Stimulated activated CD4-positive, alpha-beta T cell treated with anti-CD3 and anti-CD28 coated beads, Interleukin-2, amount 100 ng/mL, for 4 hours (primary cell): Measurements from ENCODE around the gene TEAD4.
"Not testable (repeated sequence)": the region's sequence is repeated elsewhere in the genome, so short reads cannot be mapped to it uniquely, and the experiment has no call there.

Experiments
- DNase-seq: peaks from one replicate; pipeline ENCODE4 v3.0.0-alpha.2; 2020; ENCODE audit warnings: low read depth

Gene TEAD4

GRCh38 chr12:3048540-3048939 lies 89.3 kb downstream of the TEAD4 start:
- no peak for DNase-seq

GRCh38 chr12:3049176-3049575 lies 90.0 kb downstream of the TEAD4 start:
- DNase-seq: no peak

- no peak for DNase-seq
Observed at GRCh38 chr12:3049611-3050249, 90.5 kb downstream of the TEAD4 start.

DNA sequence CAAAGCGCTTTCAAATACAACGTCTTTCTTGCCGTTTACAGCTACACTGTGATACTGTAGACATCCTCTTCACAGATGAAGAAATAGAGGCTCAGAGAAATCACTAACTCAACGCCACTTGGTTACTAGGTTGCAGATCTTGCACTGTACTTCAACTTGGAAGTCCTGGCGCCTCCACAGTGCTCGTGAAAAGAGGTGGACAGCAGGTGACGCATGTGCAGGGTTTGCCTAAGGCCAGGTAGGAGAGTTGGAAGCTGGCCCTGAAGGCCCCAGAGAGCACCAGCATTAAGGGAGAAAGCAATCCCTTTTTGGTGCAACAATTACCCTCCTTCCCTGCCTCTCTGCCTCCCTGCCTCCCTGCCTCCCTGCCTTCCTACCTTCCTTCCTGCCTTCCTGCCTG lies 95.2 kb downstream of the TEAD4 start:
- no peak for DNase-seq

DNA sequence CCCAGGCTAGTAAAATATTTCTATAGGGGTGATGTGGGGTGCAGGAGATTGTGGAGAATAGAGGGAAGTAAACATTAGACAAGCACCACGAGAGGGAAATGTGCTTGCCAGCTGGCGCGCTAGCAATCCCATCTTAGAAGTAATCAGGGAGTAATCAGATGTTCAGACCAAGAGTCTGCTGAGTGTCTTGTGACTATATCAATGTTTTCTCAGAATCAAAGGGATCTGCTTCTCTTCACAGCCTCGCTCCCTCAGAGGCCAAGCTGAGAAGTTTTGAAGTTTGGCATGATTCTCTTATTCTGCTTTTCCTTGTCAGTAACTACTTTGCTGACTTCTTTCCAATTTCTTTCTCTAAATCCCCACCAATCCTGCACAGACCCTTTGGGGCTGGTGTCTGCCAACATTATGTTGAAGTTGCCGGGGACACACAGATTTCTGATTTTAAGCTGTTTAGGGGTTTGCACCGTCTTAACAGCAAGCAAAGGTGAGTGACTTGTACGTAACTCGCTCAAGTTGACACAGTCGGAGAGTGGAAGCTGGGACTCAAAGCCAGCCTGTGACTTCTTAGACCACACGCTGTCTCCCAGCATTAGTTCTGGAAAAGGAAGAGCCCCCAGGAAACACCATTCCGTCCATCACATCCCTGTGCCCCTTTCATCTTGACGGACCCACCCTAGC lies 96.0 kb downstream of the TEAD4 start:
- no peak for DNase-seq

- DNase-seq: no peak
Observed at GRCh38 chr12:3055704-3056467, 96.7 kb downstream of the TEAD4 start.

GRCh38 chr12:3061059-3061458 lies 101.9 kb downstream of the TEAD4 start:
- no peak for DNase-seq

DNA sequence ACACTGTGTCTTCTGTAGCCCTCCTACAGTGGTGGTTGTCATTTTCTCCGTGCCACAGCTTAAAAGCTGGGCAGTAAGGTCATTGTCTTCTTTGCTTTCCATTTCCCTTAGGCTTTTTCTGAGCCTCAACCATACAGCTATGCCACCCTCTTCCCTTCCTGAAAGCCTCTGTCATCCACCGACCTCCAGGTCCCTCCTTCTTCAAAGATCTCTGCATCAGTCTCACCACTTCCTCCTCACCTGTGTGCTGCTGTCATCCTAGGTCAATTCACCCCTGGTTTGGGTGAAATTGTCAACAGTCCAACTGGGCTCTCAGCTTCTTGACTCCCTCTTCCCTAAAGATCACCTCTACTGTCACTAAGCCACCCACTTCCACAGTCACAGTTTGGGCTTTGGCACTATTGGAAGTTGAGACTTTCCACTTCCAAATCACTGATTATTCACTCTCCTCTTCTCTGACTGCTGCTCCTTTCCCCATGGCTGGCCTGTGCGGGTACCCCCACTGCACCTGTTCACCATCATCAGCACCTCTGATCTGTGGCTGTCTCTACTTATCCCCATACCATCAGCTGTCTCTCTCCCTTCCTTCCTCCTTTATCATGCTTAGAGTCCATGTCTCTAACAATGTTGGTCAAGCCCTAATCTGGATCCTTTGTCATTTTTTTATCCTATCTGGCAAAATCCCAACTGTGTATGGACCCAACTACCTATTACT lies 102.5 kb downstream of the TEAD4 start:
- DNase-seq: no peak

DNA sequence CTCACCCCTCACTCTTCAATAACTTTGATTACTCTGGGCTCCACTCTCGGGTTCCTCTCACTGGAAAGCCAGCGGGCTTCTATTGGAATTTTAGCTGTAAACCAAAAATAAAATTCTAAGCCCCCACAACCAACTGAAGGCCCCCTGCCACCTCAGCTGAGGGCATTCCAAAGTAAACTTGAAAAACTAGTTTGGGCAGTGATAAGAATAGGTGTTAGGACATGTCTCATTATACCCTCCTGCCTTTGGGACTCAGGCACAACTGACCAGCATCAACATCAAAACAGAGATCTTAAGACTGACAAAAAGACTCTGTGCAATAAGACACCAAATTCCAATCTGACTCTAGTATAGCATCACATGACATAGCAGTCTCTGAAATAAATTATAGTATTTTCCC lies 106.1 kb downstream of the TEAD4 start:
- DNase-seq: no peak

GRCh38 chr12:3065846-3066245 lies 106.6 kb downstream of the TEAD4 start:
- DNase-seq: not testable (repeated sequence)

GRCh38 chr12:3069714-3070113 lies 110.5 kb downstream of the TEAD4 start:
- DNase-seq: no peak

DNA sequence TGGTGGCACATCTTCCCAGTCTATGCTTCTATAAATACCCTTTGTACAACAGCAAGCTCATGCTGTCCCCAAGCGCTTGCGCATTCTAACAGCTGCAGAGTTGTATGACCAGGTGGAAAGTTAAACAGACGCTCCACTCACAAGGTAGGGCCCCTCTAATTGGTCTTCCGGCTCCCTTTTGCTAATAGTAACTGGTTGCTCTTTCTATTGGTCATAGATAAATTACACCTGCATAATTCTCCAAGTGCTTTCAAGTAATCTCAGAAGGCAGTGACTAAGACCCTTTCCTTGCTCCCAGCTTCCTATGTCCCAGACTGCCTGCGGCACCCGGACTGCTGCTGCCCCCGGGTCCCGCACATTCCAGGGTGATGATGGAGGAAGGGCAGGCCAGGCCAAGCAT lies 111.9 kb downstream of the TEAD4 start:
- no peak for DNase-seq

DNA sequence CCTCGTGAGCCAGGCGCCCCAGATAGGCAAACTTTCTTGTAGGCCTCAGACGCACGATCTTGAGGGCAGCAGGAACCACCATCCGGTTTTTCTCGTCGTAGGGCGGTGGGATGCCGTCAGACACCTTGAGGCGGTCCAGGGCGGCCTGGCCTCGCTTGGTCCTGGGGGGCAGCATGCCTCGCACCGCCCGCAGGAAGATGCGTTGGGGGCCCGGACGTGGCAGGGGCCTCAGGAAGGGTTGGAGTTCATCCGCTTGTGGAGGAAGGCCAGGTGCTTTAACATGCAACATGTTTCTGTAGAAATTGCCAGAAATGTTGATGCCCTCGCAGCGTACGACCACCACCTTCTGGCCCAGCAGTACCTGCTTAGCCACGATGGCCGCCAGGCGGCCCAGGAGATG lies 112.5 kb downstream of the TEAD4 start:
- no peak for DNase-seq

- peak; percentile 73 for DNase-seq
Observed at GRCh38 chr12:3073438-3074250, 114.4 kb downstream of the TEAD4 start.

GRCh38 chr12:3075315-3075714 lies 116.1 kb downstream of the TEAD4 start:
- DNase-seq: no peak

GRCh38 chr12:3076730-3077571 lies 117.8 kb downstream of the TEAD4 start, which contains the start of gene TSPAN9:
TSPAN9 (plus strand) TSS chr12:3077379; CDS start chr12:3201194, 123,815 bp downstream.
- peak; percentile 52 for DNase-seq

- no peak for DNase-seq
Observed at GRCh38 chr12:3077572-3078081, 118.4 kb downstream of the TEAD4 start.

DNA sequence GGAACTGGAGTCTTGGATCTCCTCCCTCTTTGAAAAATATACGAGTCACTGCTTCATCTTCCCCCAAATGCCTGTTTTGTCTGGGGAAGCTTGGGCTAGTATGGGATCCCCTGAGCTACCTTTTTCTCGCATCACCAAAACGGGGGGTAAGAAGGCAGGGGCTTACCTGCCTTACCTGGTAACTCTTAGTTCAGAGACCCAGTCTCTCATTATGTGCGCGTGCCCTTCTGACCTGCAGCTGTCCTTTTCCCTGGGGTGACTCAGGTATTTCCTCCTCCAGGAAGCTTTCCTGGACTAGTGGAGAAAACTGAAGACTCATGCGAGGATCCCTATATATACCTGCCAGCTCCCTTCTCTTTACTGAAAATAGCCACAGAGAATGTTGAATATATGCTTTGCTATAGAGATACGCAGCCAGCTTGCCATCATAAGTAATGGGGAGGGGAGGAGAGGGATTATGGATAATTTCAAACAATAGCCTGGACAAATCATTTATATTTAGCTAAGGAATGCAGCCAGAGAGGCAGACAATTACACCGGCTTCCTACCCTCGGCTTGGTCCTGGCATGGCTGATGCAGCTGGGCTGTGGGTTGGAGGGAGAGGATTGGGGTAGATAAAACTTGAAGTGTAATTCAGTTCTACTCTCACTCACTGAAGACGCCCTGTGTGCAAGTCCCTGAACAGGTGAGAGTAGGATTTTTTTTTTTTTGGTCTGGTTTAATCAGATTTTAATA lies 119.1 kb downstream of the TEAD4 start:
- DNase-seq: no peak

DNA sequence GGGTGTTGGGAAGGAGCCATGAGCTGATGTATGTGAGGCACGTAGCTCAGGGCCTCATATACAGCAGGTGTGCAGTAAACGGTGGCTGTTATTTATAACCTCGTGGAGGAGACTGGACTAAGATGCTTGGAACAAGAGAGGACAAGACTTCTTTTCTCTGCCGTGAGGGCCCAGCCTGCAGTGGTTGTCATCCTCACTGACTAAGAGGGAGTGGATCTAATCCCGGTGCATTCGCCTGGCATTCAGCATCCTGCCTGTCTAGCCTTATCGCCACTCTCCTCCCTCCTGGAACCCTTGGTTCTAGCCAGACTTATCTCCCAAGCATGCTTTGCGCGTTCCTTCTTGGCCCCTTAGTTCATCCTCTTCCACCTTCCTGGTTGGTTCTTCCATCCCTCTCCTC lies 121.9 kb downstream of the TEAD4 start:
- no peak for DNase-seq

DNA sequence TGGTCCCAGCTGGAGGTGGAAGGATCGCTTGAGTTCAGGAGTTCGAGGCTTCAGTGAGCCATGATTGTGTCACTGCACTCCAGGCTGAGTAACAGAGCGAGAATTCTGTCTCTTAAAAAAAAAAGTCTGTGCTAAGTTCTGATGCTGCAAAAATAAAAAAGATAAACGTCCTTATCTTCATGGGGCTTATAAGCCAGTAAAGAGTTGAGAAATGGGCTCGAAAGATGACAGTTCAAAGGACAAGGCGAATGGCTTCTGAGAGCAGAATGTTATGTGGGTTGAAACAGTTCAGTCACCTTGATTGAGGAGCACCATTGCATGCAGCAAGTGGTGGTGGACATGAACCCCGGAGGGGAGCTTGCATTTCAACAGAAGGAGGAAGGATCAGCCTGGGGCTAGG lies 122.7 kb downstream of the TEAD4 start:
- no peak for DNase-seq
